Natural killer cell treated with Interleukin-12 subunit alpha and Interleukin-12 subunit beta and Interleukin-15 and Interleukin-18, amount 100 ng/mL, for 72 hours (primary cell): ENCODE data around the gene MRPS16. TPM values are rescaled to one million over a fixed set of nuclear protein-coding genes. Genes with fewer than 3 reads are reported as not detected.

Source experiments
- ATAC-seq, 2 donors: fragments of 150-1000 bp; cut with Tn5 transposase in 1 of 2; sonication (Bioruptor Pico), chemical (Tn5 transposase) in 1 of 2; 2 replicates each; pipeline ENCODE4 v1.10.0; 2021
- DNase-seq: peaks from one replicate; pipeline ENCODE4 v3.0.0; 2022; ENCODE audit warnings: low spot score
- H3K27ac Mint-ChIP-seq, 2 donors: 1 replicate in 1 of 2; 2 replicates in 1 of 2; pipeline ENCODE4 v1.8.0; 2022; ENCODE audit warnings: mixed read lengths in 2 of 2, mild to moderate bottlenecking in 1 of 2, moderate library complexity in 1 of 2
- H3K27me3 Mint-ChIP-seq, 2 donors: 1 replicate in 1 of 2; 2 replicates in 1 of 2; pipeline ENCODE4 v1.8.0; 2022; ENCODE audit warnings: mixed read lengths in 2 of 2
- H3K36me3 Mint-ChIP-seq: one replicate; pipeline ENCODE4 v1.8.0; 2022; ENCODE audit warnings: mixed read lengths
- H3K4me1 Mint-ChIP-seq, 2 donors: 1 replicate in 1 of 2; 2 replicates in 1 of 2; pipeline ENCODE4 v1.8.0; 2022; ENCODE audit warnings: low read depth in 2 of 2, mixed read lengths in 2 of 2, mild to moderate bottlenecking in 1 of 2
- H3K4me3 Mint-ChIP-seq: one replicate; pipeline ENCODE4 v1.8.0; 2022; ENCODE audit warnings: mixed read lengths
- H3K9me3 Mint-ChIP-seq: 2 replicates; pipeline ENCODE4 v1.8.0; 2022; ENCODE audit warnings: mixed read lengths
- total RNA-seq, 2 donors: library from RNA; stranded (reverse); gene quantifications; one replicate each; pipeline ENCODE4 v1.2.3, GENCODE V29; 2022

Gene MRPS16
- total RNA-seq, 2 donors from 2014 or later, result 83.1 to 118 TPM

DNA sequence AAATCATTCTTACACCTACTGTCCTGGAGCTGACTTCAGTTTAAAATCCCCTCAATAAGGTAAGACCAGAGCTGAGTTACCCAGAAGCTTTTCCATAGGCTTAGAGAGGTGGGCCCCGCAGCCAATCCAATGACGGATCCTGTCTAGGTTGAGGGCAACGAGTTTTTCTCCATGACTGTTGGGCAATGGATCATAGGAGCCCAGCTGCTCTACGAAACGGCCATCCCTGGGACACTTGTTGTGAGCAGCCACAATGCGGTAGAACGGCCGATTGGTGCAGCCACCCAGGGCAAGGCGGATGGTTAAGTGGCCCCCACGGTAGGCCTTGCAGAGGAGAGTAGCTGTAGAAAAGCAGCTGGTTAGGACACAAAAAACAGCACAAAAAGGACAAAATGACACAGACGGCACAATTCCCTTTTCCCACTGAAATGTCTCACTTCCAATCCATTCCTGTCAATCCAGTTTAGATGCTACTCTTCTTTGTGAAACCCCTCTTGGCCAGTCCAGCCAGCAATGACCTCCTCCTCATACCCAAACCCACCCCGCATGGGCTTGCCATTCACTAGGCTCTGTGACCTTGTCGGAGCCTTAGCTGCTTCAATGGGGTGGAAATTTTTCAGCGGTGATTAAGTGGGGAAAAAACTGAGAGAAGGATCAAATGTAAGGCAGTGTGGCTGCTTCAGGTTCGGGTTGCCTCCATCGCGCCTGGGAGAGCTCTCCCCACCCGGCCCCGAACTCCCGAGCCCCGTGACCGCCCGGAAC, 580 bp downstream of the MRPS16 start:
- no peaks in the 10 kb centered on the region for H3K27me3 Mint-ChIP-seq
- H3K9me3 Mint-ChIP-seq, result no peaks in the 10 kb centered on the region
- peaks cover 10% of the 10 kb centered on the region for H3K36me3 Mint-ChIP-seq
- peak overlapping the region; percentile 99 for H3K4me3 Mint-ChIP-seq
- ATAC-seq, result no peak
- peaks cover 26 to 28% of the 10 kb centered on the region in 2 donors for H3K4me1 Mint-ChIP-seq
- peak overlapping the region; percentile 94 to 98 for H3K27ac Mint-ChIP-seq
- DNase-seq, result no peak

DNA sequence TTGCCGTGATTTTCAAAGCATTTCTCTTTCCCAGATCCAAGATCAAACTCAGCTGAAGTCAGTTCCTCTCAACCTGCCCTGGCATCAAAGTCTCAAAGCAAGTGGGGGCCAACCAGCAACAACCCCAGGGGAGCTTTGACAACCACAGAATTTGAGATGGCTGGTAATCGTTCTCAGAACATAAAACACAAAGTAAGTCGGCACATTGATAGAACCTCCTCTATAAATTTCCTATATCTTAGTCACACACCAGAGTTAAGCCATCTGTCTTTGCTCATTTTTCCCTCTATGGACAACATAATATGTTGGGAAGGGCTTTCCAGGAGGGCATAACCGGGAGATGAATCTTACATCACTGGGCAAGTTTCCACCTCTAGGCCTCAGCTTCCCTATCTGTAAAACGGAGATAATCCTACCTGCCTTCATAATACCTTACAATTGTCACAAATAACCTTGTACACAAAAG, 4.2 kb downstream of the MRPS16 start:
- no peak for ATAC-seq
- peak overlapping the region; percentile 84 to 94 for H3K27ac Mint-ChIP-seq
- no peak for DNase-seq
- peaks cover 32% of the 10 kb centered on the region for H3K36me3 Mint-ChIP-seq
- no peaks in the 10 kb centered on the region for H3K27me3 Mint-ChIP-seq
- no peaks in the 10 kb centered on the region for H3K9me3 Mint-ChIP-seq
- peaks cover 45 to 51% of the 10 kb centered on the region in 2 donors for H3K4me1 Mint-ChIP-seq
- H3K4me3 Mint-ChIP-seq, result peak overlapping the region; percentile 90

DNA sequence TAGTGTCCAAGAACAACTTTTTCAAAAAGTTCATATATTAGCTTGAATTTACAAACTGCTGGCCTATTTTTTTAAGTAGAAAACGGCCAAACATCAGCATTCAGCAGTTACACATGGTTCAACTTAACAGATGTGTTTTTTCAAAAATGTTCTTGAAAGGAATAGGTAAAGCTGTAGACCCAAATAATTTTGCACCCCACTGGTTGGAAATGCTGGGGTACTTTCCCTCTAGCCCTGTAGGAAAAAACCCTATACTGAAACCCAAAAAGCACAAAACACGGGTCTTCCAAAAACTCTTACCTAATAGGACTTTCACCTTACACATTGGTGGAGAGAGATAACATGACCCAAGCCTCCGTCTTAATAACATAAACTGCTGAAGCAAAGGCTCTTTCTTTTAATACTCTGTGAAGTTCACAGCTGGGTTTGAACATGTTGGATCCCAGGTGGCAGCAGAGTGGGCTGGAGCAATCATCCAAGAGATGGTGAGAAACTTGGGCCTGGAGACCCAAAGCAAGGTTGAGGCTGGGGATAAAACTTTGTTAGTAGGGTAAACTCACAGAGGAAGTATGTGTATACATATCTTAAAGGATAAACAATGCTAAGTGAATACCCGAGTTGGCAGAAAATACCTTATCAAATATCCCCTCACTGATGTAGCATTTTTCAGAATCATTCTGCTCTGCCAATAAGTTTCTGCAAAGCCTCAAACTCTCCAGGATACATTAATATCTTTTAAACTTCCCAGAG, 4.8 kb downstream of the MRPS16 start:
- Mint-ChIP-seq H3K27ac (peak overlapping the region; percentile 84 to 94), H3K36me3 (peaks cover 37% of the 10 kb centered on the region)

DNA sequence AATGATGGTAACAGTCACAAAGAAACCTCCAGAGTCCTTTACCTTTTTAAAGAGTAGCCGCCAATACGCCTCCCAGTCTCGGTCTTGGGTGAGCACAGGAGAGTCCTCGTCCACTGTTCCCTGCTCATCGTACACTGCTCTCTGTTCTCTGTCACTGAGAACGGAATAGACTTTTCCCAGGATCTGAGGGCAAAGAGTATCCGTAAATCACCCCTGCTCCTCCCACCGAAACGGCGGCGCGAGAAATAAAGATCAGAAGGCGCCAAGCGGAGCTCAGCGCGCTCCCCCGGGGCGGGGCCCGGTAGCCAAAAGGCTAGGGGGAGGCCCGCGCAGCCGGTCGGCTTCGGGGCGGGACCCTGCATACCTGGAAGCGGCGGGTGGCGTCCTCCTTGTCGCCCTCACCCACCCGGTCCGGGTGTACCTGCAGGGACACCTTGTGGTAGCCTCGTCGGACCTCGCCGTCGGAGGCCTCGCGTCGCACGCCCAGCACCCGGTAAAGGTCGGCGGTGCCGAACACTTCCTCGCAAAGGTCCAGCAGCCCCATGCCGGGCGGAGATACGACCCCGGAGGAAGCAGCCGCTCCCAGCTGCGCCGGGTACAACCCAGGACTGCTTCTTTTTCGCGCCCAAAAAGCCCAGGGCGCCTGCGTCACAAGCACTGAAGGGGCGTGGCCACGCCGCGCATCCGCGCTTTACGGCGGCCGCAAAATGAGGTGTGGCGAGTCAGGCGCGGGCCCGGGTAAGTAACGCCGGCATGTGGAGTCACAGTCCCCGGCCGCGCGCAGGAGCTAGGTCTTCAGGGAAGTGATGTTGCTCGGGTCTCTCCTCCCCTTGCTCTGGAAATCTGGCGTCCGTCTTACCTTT, 5.6 kb downstream of the MRPS16 start, which contains the start of gene DNAJC9:
DNAJC9 (minus strand) TSS at position 610 of the 863 bp plus-strand sequence; CDS start at position 544, 66 bp downstream.
- Mint-ChIP-seq H3K27me3 (no peaks in the 10 kb centered on the region), H3K36me3 (peaks cover 43% of the 10 kb centered on the region), H3K4me3 (peak within 1 kb of the TSS; percentile 90), H3K27ac (peak within 1 kb of the TSS; percentile 84 to 94), H3K4me1 (peaks cover 36 to 44% of the 10 kb centered on the region in 2 donors), H3K9me3 (no peaks in the 10 kb centered on the region)
- peak; percentile 92 to 93 for ATAC-seq
- peak; percentile 96 for DNase-seq

More for the DNA sequence above, 4.8 kb downstream of the MRPS16 start:
- ATAC-seq (no peak), DNase-seq (no peak)
- Mint-ChIP-seq H3K9me3 (no peaks in the 10 kb centered on the region), H3K4me3 (peak overlapping the region; percentile 90), H3K27me3 (no peaks in the 10 kb centered on the region), H3K4me1 (peaks cover 41 to 48% of the 10 kb centered on the region in 2 donors)

DNA sequence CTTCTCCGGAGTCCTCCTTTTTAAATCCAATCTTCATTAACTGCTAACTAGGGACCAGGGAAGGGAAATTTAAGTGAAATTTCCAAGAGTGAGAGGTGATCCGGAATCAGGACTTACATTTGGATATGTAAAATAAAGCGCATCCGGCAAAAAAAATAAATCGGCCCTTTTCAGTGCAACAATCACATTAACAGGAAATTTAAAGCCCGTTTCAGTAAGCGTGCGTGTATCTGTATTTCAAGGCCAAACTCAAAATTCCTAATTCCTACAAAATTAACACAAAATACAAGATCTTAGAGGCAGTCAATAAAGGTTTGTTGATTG, 6.2 kb downstream of the MRPS16 start:
- no peak for ATAC-seq

DNA sequence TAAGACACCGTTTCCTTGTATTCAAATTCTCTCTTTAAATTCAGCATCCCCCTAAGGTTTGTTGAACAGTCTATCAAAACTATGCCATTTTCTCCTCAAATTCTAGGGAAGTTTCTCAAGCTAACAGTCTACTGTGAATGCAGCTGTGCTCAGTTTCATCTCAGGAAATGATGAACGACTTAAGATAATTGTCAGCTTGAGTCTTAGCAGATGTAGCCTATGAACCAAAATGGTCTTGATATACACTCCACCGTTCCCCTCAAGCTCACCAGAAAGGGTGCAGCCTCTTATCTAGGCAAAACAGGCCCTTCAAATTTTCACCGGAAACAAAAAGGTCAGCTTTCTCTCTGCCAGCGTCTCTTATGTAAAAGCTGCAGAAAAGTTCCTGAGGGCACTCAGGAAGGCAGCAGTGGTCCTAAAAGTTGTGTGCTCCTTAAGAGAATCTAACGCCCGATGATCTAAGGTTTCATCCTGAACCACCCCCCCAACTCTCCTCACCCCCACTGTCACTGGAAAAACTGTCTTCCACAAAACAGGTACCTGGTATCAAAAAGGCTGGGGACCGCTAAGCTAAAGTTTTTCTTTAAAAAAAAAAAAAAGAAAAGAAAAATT, 7.5 kb downstream of the MRPS16 start:
- Mint-ChIP-seq H3K36me3 (peaks cover 38% of the 10 kb centered on the region), H3K4me1 (peaks cover 22 to 33% of the 10 kb centered on the region in 2 donors), H3K27ac (peak overlapping the region; percentile 7 to 94), H3K9me3 (no peaks in the 10 kb centered on the region), H3K27me3 (no peaks in the 10 kb centered on the region), H3K4me3 (peak overlapping the region; percentile 90)
- DNase-seq (no peak), ATAC-seq (no peak)

More for the DNA sequence above, 6.2 kb downstream of the MRPS16 start:
- peak overlapping the region; percentile 90 for H3K4me3 Mint-ChIP-seq
- H3K4me1 Mint-ChIP-seq, result peaks cover 31 to 44% of the 10 kb centered on the region in 2 donors
- DNase-seq, result no peak
- no peaks in the 10 kb centered on the region for H3K9me3 Mint-ChIP-seq
- H3K36me3 Mint-ChIP-seq, result peaks cover 44% of the 10 kb centered on the region
- H3K27ac Mint-ChIP-seq, result peak overlapping the region; percentile 84 to 94
- no peaks in the 10 kb centered on the region for H3K27me3 Mint-ChIP-seq

DNA sequence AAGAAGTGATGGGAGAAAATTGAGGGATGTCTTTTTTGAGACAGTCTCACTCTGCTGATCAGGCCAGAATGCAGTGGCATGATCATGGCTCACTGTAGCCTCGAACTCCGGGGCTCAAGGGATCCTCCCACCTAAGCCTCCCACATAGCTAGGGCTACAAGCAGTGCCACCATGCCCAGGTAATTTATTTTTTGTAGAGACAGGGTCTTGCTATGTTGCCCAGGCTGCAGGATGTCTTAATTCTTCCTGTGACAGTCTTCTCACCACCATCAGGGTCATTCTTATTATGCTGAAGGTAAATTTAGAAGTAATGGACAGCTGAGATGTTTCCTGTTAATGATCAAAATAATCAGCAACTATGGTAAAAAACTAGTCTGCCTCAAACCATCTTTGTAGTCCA, 12.5 kb downstream of the MRPS16 start:
- Mint-ChIP-seq H3K36me3 (peaks cover 26% of the 10 kb centered on the region), H3K4me1 (peaks cover 7 to 10% of the 10 kb centered on the region in 2 donors), H3K4me3 (no peak overlapping the region), H3K9me3 (no peaks in the 10 kb centered on the region), H3K27ac (no peak overlapping the region), H3K27me3 (no peaks in the 10 kb centered on the region)
- no peak for DNase-seq
- no peak for ATAC-seq

DNA sequence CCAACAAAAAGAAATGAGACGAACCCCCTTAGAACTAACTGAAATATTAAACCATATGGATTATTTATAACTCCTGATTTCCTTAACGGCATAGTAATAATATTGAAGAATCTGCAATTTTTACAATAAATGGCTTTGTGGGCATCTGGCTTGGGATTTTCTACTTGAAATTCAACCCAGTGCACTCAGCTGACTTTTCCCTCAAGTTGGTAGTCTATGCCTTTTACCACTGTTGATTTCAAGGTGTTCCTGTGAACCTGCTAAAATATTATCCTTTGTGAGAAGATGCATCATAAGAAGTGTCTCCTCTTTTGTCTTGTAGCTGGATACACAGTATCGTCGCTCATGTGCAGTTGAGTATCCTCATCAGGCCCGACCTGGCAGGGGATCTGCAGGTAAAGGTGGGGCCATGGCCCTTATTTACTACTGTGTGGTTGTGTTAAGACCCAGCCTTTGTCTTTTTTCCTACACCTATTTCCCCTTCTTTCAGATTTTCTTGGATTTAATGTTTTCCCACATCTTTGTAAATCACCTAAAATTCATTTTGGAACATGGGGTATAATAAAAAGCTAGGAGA, 13.4 kb downstream of the MRPS16 start:
- Mint-ChIP-seq H3K4me3 (no peak overlapping the region), H3K4me1 (peaks cover 1 to 2% of the 10 kb centered on the region in 2 donors), H3K9me3 (no peaks in the 10 kb centered on the region), H3K27ac (no peak overlapping the region), H3K36me3 (peaks cover 25% of the 10 kb centered on the region), H3K27me3 (no peaks in the 10 kb centered on the region)
- DNase-seq (no peak), ATAC-seq (no peak)

DNA sequence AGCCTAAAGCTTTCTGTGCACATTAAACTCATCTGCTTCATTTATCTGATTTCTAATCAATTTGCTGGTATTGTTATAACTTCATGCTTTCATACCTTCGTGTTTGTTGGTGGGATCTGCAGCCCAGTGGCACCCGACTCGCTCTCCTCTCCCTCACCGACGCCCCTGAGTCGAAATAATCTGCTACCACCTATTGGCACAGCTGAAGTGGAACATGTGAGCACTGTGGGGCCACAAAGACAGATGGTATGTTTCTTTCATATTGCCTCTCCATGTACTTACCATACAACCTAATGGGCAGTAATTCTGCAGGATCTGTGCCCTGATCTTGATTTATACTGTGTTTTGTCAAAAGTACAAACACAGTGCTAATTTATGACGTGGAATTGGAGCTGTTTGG, 17.7 kb downstream of the MRPS16 start:
- Mint-ChIP-seq H3K27me3 (no peaks in the 10 kb centered on the region), H3K4me1 (no peaks in the 10 kb centered on the region), H3K36me3 (peaks cover 17% of the 10 kb centered on the region), H3K9me3 (no peaks in the 10 kb centered on the region), H3K4me3 (no peak overlapping the region), H3K27ac (no peak overlapping the region)
- DNase-seq (no peak), ATAC-seq (no peak)

DNA sequence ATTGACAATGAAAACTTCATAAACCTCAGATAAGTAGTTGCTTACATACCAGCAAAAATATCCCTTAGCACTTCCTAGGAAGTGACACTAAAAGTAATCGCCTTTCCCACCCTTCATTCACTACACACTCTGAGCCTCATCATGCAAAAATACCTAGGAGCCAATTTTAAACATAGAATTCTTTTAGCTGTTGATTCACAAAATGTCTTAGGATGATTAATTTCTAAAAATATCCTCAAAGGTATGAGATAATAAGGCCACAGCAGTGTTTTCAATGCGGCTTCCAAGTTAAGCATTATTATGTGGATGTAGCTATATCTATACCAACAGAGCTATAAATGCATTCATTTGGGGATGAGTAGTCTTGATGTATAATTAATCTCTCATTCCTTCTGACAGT, 18.6 kb downstream of the MRPS16 start:
- no peaks in the 10 kb centered on the region for H3K27me3 Mint-ChIP-seq
- H3K27ac Mint-ChIP-seq, result no peak overlapping the region
- no peaks in the 10 kb centered on the region for H3K9me3 Mint-ChIP-seq
- peaks cover 17% of the 10 kb centered on the region for H3K36me3 Mint-ChIP-seq
- H3K4me1 Mint-ChIP-seq, result no peaks in the 10 kb centered on the region
- ATAC-seq (no peak), DNase-seq (no peak)
- H3K4me3 Mint-ChIP-seq, result no peak overlapping the region

DNA sequence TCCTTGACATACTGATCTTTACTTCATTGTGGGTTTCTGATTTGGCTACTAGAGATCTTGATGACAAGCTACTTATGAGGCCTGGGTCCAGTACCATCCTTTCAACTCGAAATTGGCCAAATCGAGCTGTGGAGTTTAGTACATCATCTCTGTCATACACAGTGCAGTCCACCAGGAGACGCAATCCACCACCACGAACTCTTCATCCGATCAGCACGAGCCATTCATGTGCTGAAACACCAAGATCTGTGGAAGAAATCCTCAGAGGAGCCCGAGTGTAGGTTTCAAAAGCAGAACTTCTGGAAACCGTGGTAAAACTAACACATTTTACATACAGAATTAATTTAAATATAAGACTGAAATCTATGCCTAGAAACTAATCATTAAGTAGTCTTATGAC, 19.6 kb downstream of the MRPS16 start:
- H3K4me3 Mint-ChIP-seq, result no peak overlapping the region
- peaks cover 17% of the 10 kb centered on the region for H3K36me3 Mint-ChIP-seq
- DNase-seq (no peak), ATAC-seq (no peak)
- H3K27me3 Mint-ChIP-seq, result no peaks in the 10 kb centered on the region
- H3K4me1 Mint-ChIP-seq, result no peaks in the 10 kb centered on the region
- no peaks in the 10 kb centered on the region for H3K9me3 Mint-ChIP-seq
- H3K27ac Mint-ChIP-seq, result no peak overlapping the region

DNA sequence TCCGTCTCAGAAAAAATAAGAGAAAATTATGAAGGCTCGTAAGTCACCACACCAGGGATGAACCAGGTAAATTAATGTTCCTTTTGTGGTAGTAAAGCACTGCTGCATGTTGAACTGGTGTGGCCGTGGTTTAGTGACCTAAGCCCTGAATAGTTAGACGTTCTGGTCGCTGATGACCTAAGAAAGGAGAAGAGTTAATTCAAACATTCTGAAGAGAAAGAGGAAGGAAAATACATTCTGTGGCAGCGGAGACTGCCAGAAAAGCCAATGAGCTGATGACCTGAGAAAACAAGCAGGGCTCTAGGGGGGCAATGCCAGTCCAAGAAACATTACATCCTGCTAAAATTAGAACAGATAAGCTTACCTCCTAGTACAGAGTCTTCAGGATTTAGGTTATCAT, 22.9 kb downstream of the MRPS16 start:
- Mint-ChIP-seq H3K4me1 (no peaks in the 10 kb centered on the region), H3K9me3 (no peaks in the 10 kb centered on the region), H3K27ac (no peak overlapping the region), H3K36me3 (peaks cover 13% of the 10 kb centered on the region), H3K27me3 (no peaks in the 10 kb centered on the region), H3K4me3 (no peak overlapping the region)
- no peak for ATAC-seq
- DNase-seq, result no peak

DNA sequence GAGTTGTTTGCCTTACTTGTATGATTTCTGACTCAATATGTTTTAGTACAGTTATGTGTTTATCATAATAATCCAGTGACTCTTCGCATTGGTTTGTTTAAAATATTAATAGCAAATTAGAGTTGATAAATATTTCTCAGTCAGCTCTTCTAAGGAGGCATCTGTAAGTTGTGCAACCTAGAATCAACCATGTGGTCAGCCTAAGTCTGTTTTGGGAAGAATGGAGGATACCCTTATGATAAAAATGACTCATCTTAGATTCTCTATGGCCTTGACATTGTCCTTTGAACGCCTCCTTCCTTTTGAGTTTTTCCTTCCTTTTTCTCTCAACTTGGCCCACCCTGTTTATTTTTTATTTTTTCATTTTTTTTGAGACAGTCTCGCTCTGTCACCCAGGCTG, 24.2 kb downstream of the MRPS16 start:
- Mint-ChIP-seq H3K27ac (no peak overlapping the region), H3K9me3 (no peaks in the 10 kb centered on the region), H3K4me3 (no peak overlapping the region), H3K36me3 (peaks cover 7% of the 10 kb centered on the region), H3K27me3 (no peaks in the 10 kb centered on the region), H3K4me1 (no peaks in the 10 kb centered on the region)
- DNase-seq, result no peak
- ATAC-seq, result no peak
